NCI-H748 (cell line): ENCODE data around the gene TRIM8.

ENCODE experiments used
- DNase-seq: peaks from one replicate; lab custom pipeline; 2025; ENCODE audit not compliant: unreplicated experiment; lab: John Stamatoyannopoulos, UW

The TRIM8 gene

DNA sequence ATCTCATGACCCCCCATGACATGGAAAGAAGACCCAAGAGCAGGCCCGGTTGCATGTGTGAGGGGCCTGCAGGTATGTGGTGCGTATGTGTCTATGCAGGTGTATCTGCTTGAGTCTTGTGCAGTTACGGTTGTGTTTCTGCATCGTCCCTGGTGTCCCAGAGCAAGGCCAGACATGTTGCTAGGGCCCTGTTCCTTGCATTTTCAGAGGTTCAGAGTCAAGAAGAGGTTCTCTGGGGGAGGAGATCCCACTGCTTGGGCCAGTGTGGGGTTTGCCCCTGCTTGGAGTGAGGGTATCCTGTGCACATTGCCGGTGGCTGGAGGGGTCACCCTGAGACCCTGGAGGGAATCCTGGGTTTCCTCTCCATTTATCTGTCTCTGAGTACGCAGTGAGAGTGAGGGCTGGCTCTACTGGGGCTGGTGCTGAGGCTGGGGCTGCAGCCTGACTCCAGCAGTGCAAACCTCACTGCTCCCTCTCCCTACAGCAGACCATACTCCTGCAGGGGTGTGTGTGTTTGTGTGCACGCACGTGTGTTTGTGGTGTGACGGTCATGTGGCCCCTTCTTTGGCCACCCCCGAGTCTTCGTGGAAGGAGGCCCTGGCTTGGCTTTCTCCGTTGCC, 4.1 kb downstream of the TRIM8 start:
- DNase-seq, result no peak

GRCh38 chr10:102648889-102649796, 4.9 kb downstream of the TRIM8 start:
- no peak for DNase-seq

GRCh38 chr10:102649797-102650654, 5.7 kb downstream of the TRIM8 start:
- no peak for DNase-seq

- no peak for DNase-seq
These were observed 6.6 kb downstream of the TRIM8 start for GRCh38 chr10:102650655-102651454.

DNA sequence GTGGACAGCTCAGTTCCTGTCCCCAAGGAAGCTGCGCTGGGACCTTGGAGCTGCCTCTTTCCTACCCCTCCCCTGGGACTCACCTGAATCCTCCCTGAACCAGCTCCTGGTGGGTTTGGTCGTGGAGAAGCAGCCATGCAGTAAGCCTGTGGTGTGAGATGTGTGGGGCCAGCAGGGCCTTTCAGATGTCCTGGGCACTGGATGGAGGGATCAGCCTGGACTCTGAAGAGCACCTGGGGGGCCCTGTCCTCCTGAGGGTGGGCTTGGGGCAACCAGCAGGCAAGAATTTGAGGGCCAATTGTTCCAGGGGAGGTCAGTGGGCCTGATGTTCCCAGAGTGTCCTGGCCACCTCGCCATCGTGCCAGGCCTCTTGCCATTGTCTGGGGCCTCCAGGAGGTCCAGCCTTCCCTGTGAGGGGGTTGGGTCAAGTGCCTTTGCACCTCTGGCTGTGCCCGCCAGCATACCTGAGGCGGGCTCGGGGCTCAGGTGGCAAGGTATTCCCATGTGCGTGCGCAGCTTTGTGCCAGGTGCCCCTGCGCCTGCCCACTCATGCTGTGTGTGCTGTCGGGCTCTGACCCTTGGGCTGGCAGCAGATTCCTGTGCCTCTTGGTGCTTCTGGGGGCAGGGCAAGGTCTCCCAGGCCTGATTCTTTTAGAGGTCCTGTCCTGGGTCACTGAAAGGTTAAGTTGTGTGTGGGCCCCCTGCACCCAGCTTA, 7.3 kb downstream of the TRIM8 start:
- DNase-seq, result no peak

- no peak for DNase-seq
These were observed 8.1 kb downstream of the TRIM8 start for GRCh38 chr10:102652170-102652916.

- DNase-seq, result no peak
These were observed 8.8 kb downstream of the TRIM8 start for GRCh38 chr10:102653060-102653459.

- DNase-seq, result no peak
These were observed 10.3 kb downstream of the TRIM8 start for GRCh38 chr10:102654566-102654965.

DNA sequence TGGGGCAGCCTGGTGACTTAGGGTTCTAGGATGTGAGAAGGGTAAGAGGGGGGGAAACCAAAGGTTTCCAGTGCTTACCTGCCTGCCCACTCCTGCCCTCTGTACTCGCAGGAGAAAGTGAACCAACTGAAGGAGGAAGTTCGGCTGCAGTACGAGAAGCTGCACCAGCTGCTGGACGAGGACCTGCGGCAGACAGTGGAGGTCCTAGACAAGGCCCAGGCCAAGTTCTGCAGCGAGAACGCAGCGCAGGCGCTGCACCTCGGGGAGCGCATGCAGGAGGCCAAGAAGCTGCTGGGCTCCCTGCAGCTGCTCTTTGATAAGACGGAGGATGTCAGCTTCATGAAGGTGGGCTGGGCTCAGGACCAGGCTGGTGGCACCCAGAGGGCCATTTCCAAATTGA, 10.7 kb downstream of the TRIM8 start:
- no peak for DNase-seq

DNA sequence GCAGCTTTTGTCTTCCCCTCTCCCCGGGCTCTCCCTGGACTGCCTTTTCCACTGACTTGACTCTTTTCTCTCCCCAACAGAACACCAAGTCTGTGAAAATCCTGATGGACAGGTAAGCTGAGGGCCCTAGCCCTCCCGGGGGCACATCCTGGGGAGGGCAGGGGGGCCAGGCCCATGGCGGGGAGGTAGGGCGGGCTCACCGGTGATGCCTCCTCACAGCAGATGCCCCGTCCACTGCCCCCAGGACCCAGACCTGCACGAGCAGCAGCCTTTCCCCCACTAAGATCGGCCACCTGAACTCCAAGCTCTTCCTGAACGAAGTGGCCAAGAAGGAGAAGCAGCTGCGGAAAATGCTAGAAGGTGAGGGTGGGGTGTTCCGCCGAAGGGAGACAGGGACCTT, 11.7 kb downstream of the TRIM8 start:
- DNase-seq, result no peak

GRCh38 chr10:102656791-102657371, 12.6 kb downstream of the TRIM8 start:
- DNase-seq, result no peak

DNA sequence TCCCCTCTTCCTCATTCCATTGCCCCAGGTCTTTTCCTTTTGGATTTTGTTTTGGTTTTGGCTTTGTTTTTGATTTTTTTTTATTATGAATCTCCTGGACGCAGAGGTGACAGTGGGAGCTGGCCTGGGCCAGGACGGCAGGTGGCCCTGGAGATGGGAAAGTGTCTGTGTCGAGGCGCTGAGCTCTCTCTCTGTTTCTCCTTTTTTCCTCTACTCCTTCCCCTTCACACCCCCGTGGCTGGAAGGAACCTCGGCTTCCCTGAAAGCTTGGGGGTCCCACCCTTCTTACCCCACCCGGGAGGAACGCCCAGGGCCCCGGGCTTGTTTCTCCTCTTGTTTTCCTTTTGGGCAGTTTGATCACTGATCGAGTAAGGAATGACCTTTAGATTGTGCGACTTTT, 13.2 kb downstream of the TRIM8 start:
- DNase-seq, result no peak

DNA sequence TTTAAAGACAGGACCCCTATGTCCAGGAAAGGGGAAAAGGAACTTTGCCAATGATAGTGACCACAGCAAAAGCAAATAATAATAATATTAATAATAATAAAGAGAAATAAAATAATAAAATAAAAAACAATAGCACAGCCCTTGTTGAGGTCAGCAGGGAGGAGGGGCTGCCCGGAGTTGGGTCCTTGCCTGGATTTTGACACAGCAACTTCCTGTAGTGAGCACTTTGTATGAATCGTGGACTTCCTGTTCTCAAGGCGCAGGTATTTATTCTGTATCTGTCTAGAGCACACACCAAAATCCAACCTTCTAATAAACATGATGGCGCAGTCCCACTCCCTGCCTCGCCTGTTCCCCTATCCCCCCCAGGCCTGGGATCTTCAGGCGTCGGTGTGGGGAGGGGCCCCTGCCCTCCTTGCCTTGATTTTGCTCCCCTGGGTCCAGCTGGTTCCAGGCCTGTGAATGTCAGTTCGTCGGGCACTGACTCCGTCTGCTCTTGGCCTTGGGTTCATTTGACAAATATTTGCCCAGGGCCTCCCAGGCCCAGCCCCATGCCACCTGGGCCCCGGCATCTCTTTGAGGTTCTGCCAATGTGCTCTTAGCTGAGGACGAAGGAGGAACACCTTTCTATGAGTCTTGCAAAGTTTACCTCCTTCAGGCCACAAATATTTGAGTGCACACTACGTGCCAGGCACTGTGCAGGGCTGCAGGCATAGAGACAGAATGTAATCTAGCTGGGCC, 13.9 kb downstream of the TRIM8 start:
- DNase-seq, result no peak

DNA sequence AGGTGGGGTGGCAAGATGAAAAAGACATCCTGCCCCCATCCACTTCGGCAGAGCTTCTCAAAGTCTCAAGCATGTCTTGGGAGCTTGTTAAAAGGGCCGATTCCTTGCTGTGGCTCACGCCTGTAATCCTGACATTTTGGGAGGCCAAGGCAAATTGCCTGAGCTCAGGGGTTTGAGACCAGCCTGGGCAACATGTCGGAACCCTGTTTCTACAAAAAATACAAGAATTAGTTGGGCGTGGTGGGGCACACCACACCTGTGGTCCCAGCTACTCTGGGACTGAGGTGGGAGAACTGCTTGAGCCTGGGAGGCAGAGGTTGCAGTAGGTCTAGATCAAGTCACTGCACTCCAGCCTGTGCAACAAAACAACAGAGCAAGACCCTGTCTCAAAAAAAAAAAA, 14.5 kb downstream of the TRIM8 start:
- DNase-seq, result no peak

GRCh38 chr10:102660888-102661657, 16.8 kb downstream of the TRIM8 start:
- DNase-seq, result peak; percentile 7

DNA sequence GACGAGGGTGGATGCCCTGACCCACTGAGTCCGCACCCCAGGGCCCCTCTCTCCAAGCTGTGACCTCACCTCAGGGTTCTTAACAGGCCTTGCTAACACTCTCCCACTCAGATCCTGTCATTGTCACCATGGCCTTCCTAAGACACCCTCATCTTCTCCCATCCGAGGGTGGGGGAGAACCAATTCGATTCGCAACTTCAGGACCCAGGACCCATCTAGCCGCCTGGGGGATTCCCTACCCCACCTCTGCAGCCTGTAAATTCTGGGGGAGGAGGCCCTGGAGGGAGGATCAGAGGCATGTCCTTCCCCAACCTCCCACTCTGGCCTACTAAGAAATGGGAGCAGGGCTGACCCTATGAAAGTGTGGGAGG, 17.4 kb downstream of the TRIM8 start:
- no peak for DNase-seq

- no peak for DNase-seq
These were observed 21.7 kb downstream of the TRIM8 start for GRCh38 chr10:102665904-102666509.
